A673 (cell line): ENCODE results near the gene SLBP. TPM values are rescaled to one million over a fixed set of nuclear protein-coding genes. Genes with fewer than 3 reads are reported as not detected.

Experiments used
- BruUV-seq: library from RNA; stranded (reverse); fragments of 400-500 nt; replicated peaks from 2 replicates; lab custom pipeline; 2021; lab: Mats Ljungman, UMichigan
- CTCF ChIA-PET: fragments of 300-600 bp; sonication (Branson Sonifier 250); formaldehyde crosslinking; loops from one replicate; lab custom pipeline; 2022; ENCODE audit warnings: antibody characterized with exemption; lab: Charles Lee
- POLR2A ChIA-PET: fragments of 300-600 bp; sonication (Branson Sonifier 250); formaldehyde crosslinking; loops from one replicate; lab custom pipeline; 2022; ENCODE audit warnings: antibody characterized with exemption; ENCODE audit not compliant: low non-redundant PET; lab: Charles Lee
- DNase-seq: peaks from one replicate; pipeline ENCODE4 v3.0.0-alpha.2; 2015; ENCODE audit warnings: low spot score
- H3K27ac ChIP-seq: fragments of 200-600 bp; sonication (generic); 2 replicates; pipeline ENCODE4 v1.5.1; 2016; ENCODE audit warnings: mixed run types, low read depth, mild to moderate bottlenecking, mixed read lengths, antibody characterized with exemption, low read length; ENCODE audit not compliant: poor library complexity, severe bottlenecking
- H3K27me3 ChIP-seq: fragments of 200-600 bp; sonication (generic); replicated peaks from 2 replicates; pipeline ENCODE4 v1.6.1; 2017; ENCODE audit warnings: mixed run types, low read depth, mild to moderate bottlenecking, mixed read lengths, antibody characterized with exemption, low read length; ENCODE audit not compliant: insufficient read depth, poor library complexity
- H3K36me3 ChIP-seq: fragments of 200-600 bp; sonication (generic); 2 replicates; pipeline ENCODE4 v1.6.1; 2016; ENCODE audit warnings: mixed run types, mild to moderate bottlenecking, mixed read lengths, antibody characterized with exemption, low read length; ENCODE audit not compliant: insufficient read depth, poor library complexity, severe bottlenecking
- H3K4me1 ChIP-seq: fragments of 200-600 bp; sonication (generic); 2 replicates; pipeline ENCODE4 v1.6.1; 2017; ENCODE audit warnings: mixed run types, mild to moderate bottlenecking, mixed read lengths, antibody characterized with exemption, low read length; ENCODE audit not compliant: insufficient read depth, poor library complexity, severe bottlenecking
- H3K4me3 ChIP-seq: fragments of 200-600 bp; sonication (generic); 2 replicates; pipeline ENCODE4 v1.5.1; 2016; ENCODE audit warnings: low read depth, mixed run types, mild to moderate bottlenecking, mixed read lengths, low read length; ENCODE audit not compliant: poor library complexity, severe bottlenecking
- H3K9me3 ChIP-seq: fragments of 200-600 bp; sonication (generic); 2 replicates; pipeline ENCODE4 v1.6.1; 2016; ENCODE audit warnings: mixed run types, low read depth, mild to moderate bottlenecking, mixed read lengths, antibody characterized with exemption, low read length; ENCODE audit not compliant: poor library complexity, severe bottlenecking
- CTCF ChIP-seq: fragments of 300-800, 200-600 bp; sonication (generic); conservative IDR thresholded peaks from 2 replicates; pipeline ENCODE4 v1.5.1; 2017; ENCODE audit warnings: low read depth, mild to moderate bottlenecking, antibody characterized with exemption, low read length, moderate library complexity, mixed read lengths
- EZH2 ChIP-seq: fragments of 200-600 bp; sonication (generic); IDR thresholded peaks from 2 replicates; pipeline ENCODE4 v1.6.1; 2017; ENCODE audit warnings: borderline replicate concordance, low read depth, mild to moderate bottlenecking, mixed read lengths, antibody characterized with exemption, low read length; ENCODE audit not compliant: poor library complexity, severe bottlenecking
- intact Hi-C: fragments of 100-400 bp; cut with micrococcal nuclease; formaldehyde crosslinking; loops from one replicate; pipeline ENCODE4 v1.10.0; 2022; ENCODE audit not compliant: unreplicated experiment
- total RNA-seq: library from RNA; stranded (reverse); gene quantifications from 2 replicates; pipeline ENCODE4 v1.2.3, GENCODE V29; 2021

The SLBP gene
- total RNA-seq, 1 experiment from 2014 or later, result 85.5 TPM

GRCh38 chr4:1759818-1760223 lies 47.7 kb upstream of the SLBP start:
- Histone ChIP-seq H3K4me3 (no peak overlapping the region), H3K36me3 (no peaks in the 10 kb centered on the region), H3K27me3 (no peaks in the 10 kb centered on the region), H3K9me3 (no peaks in the 10 kb centered on the region), H3K27ac (no peak overlapping the region), H3K4me1 (peaks cover 4% of the 10 kb centered on the region)
- ChIA-PET CTCF (no interaction called here), POLR2A (no interaction called here)
- no peak for DNase-seq
- TF ChIP-seq CTCF (no peak), EZH2 (no peak)
- BruUV-seq, result no TSS peak
- intact Hi-C loops, result no loop called here

- ChIA-PET POLR2A (no interaction called here), CTCF (no interaction called here)
- H3K27ac ChIP-seq, result no peak overlapping the region
- H3K4me3 ChIP-seq, result no peak overlapping the region
- TF ChIP-seq CTCF, result no peak
- no peak for TF ChIP-seq EZH2
- H3K9me3 ChIP-seq, result no peaks in the 10 kb centered on the region
- intact Hi-C loops, result no loop called here
- H3K27me3 ChIP-seq, result no peaks in the 10 kb centered on the region
- H3K4me1 ChIP-seq, result peaks cover 4% of the 10 kb centered on the region
- no peaks in the 10 kb centered on the region for H3K36me3 ChIP-seq
- DNase-seq, result no peak
- BruUV-seq, result no TSS peak
Measured at GRCh38 chr4:1759170-1759817, 47.2 kb upstream of the SLBP start.

GRCh38 chr4:1758306-1759121 lies 46.4 kb upstream of the SLBP start:
- no peaks in the 10 kb centered on the region for H3K36me3 ChIP-seq
- no peak overlapping the region for H3K27ac ChIP-seq
- no peak overlapping the region for H3K4me3 ChIP-seq
- TF ChIP-seq CTCF (no peak), EZH2 (no peak)
- intact Hi-C loops, result no loop called here
- no TSS peak for BruUV-seq
- no peak for DNase-seq
- H3K27me3 ChIP-seq, result no peaks in the 10 kb centered on the region
- CTCF ChIA-PET, result no interaction called here
- POLR2A ChIA-PET, result no interaction called here
- H3K9me3 ChIP-seq, result no peaks in the 10 kb centered on the region
- no peaks in the 10 kb centered on the region for H3K4me1 ChIP-seq
